Breast epithelium (tissue), 3 donors: ENCODE measurements around the gene ABHD11.

ENCODE experiments used
- POLR2AphosphoS5 ChIP-seq, 3 donors: sonication (generic); formaldehyde crosslinking; IDR thresholded peaks; one replicate each; pipeline ENCODE4 v1.6.1; 2017; ENCODE audit warnings: antibody characterized with exemption in 3 of 3
- TF ChIP-seq, protein P1 (sequence below), 3 donors: fragments of 450-650 bp; IDR thresholded peaks; one replicate each; pipeline ENCODE4 v1.5.1; 2016 to 2017; ENCODE audit warnings: antibody characterized with exemption in 3 of 3, mild to moderate bottlenecking in 3 of 3, moderate library complexity in 3 of 3

DNA sequence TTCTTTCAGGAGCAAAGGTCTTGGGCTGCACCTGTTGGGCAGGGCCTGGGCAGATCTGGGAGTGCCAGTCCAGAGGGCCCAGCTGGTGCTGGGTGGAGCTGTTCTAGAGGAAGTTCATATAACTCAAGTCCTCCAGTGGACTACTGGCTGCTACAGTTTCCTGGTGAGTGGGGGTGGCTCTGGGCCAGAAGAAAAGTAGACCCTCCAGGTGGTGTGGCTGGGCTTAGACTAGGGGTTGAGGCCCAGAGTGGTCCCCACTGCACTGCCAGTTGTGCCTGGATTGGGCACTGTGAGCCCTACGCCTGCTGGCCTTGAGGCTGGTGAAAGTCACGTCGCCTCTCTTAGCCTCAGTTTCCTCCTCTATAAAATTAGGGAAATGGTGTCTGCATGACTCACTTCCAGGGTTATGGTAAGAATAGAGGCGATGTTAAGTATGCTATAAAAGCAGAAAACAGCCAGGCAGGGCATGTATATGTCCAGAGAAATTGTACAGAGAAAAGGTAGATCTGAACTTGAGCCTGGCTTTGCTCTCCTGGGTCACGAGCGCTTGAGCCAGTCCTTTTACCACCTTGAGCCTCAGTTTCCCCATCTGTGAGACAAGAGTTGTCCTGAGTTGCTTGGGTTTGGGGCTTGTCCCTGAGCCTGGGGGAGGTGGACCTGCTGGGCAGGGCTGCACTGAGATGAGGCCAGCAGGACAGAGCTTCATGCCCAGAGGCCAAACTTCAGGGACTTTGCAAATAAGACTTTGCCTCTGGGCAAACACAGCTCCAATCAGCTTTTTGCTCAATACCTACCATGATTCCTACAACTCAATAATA is 35.3 kb upstream of the ABHD11 start:
- TF ChIP-seq, protein P1, sequence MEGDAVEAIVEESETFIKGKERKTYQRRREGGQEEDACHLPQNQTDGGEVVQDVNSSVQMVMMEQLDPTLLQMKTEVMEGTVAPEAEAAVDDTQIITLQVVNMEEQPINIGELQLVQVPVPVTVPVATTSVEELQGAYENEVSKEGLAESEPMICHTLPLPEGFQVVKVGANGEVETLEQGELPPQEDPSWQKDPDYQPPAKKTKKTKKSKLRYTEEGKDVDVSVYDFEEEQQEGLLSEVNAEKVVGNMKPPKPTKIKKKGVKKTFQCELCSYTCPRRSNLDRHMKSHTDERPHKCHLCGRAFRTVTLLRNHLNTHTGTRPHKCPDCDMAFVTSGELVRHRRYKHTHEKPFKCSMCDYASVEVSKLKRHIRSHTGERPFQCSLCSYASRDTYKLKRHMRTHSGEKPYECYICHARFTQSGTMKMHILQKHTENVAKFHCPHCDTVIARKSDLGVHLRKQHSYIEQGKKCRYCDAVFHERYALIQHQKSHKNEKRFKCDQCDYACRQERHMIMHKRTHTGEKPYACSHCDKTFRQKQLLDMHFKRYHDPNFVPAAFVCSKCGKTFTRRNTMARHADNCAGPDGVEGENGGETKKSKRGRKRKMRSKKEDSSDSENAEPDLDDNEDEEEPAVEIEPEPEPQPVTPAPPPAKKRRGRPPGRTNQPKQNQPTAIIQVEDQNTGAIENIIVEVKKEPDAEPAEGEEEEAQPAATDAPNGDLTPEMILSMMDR (IDR thresholded peaks at IDR 0.05) = no peak
- no peak for TF ChIP-seq POLR2AphosphoS5 (IDR thresholded peaks at IDR 0.05)
